GM19240 (cell line): ENCODE data around the gene ADGRF3.
"Not testable (repeated sequence)": the region's sequence is repeated elsewhere in the genome, so short reads cannot be mapped to it uniquely, and the experiment has no call there.

Experiments
- DNase-seq: peaks from one replicate; pipeline ENCODE4 v3.0.0; 2011; ENCODE audit warnings: low spot score; ENCODE audit not compliant: insufficient read length

Gene ADGRF3, protein sequence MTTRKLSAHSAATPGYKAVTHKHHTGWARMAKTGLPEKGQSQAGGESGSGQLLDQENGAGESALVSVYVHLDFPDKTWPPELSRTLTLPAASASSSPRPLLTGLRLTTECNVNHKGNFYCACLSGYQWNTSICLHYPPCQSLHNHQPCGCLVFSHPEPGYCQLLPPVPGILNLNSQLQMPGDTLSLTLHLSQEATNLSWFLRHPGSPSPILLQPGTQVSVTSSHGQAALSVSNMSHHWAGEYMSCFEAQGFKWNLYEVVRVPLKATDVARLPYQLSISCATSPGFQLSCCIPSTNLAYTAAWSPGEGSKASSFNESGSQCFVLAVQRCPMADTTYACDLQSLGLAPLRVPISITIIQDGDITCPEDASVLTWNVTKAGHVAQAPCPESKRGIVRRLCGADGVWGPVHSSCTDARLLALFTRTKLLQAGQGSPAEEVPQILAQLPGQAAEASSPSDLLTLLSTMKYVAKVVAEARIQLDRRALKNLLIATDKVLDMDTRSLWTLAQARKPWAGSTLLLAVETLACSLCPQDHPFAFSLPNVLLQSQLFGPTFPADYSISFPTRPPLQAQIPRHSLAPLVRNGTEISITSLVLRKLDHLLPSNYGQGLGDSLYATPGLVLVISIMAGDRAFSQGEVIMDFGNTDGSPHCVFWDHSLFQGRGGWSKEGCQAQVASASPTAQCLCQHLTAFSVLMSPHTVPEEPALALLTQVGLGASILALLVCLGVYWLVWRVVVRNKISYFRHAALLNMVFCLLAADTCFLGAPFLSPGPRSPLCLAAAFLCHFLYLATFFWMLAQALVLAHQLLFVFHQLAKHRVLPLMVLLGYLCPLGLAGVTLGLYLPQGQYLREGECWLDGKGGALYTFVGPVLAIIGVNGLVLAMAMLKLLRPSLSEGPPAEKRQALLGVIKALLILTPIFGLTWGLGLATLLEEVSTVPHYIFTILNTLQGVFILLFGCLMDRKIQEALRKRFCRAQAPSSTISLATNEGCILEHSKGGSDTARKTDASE

DNA sequence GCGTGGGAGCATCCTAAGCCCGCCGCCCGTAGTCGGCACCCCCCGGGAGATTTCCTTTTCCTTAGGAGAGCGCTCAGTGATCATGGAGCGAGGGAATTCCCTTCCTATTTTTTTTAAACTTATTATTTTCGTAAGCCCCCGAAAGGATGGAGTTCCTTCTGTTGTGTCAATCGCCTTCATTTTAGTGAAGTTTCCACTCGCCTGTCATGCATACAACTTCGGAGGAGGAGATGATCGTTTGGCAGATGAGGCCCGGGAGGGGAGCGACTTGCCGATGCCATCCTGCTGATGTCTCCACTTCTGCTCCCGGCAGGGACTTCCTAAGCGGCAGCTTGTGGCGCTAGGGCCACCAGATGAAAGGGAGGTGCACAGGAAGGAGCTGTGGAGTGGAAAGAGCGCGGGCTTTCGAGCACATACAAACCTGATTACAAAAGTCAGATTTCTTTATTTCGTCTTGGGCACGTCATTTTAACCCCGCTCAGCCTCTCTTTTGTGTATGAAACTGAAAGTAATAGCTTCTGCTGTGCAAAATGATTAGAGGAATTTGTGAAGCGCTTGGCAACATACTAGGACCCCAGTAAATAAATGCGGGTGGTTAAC is at the start of gene ADGRF3:
TSS of gene ADGRF3 (minus strand) at position 336 of the 600 bp plus-strand sequence. CDS start 555 bp downstream, outside the sequence.
- no peak for DNase-seq

DNA sequence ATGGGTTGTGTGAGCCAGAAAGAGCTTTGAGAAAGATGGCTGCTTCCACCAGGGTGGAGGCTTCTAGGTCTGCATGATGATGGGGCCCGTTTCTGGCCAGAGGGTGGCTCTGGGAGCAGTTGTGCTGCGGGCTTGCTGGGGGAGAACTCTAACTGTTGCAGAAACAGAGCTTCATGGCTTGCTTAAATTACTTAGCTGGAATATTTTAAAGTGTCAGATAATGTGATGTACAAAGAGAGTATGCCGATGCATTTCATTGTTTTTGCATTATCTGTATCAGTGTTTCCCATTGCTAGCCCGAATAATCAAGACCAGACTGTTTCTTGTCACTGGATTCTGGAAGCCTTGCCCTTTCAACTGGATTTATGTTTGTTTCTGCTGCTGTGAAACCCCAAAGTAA is 48.8 kb upstream of the ADGRF3 start:
- DNase-seq, result no peak

GRCh38 chr2:26394694-26395093 is 48.1 kb upstream of the ADGRF3 start:
- no peak for DNase-seq

GRCh38 chr2:26387189-26387588 is 40.6 kb upstream of the ADGRF3 start:
- no peak for DNase-seq

- no peak for DNase-seq
Observed at GRCh38 chr2:26384597-26384996, 38.0 kb upstream of the ADGRF3 start.

GRCh38 chr2:26384183-26384582 is 37.6 kb upstream of the ADGRF3 start:
- DNase-seq, result no peak

DNA sequence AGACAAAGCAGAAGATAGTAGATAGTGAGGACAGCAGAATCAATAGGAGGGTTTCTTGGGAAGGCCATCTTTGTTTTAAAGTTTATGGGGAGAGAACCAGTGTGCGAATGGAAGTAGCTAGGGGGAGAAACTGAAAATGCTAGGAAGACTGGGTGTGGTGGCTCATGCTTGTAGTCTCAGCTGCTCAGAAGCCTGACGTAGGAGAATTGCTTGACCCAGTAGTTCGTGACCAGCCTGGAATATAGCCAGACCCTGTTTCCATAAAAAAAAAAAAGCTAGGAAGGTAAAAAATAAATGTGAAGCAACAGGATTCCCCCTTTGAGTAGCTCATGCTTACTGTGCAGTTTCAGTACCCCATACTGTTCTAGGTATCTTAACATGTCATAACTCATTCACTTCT is 36.0 kb upstream of the ADGRF3 start:
- no peak for DNase-seq

- no peak for DNase-seq
Observed at GRCh38 chr2:26380281-26380680, 33.7 kb upstream of the ADGRF3 start.

- no peak for DNase-seq
Observed at GRCh38 chr2:26376799-26377198, 30.2 kb upstream of the ADGRF3 start.

DNA sequence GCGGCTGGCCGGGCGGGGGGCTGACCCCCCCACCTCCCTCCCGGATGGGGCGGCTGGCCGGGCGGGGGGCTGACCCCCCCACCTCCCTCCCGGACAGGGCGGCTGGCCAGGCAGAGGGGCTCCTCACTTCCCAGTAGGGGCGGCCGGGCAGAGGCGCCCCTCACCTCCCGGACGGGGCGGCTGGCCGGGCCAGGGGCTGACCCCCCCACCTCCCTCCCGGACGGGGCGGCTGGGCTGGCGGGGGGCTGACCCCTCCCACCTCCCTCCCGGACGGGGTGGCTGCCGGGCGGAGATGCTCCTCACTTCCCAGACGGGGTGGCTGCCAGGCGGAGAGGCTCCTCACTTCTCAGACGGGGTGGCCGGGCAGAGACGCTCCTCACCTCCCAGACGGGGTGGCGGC is 24.3 kb upstream of the ADGRF3 start:
- DNase-seq, result not testable (repeated sequence)

- not testable (repeated sequence) for DNase-seq
Observed at GRCh38 chr2:26369664-26370063, 23.1 kb upstream of the ADGRF3 start.

DNA sequence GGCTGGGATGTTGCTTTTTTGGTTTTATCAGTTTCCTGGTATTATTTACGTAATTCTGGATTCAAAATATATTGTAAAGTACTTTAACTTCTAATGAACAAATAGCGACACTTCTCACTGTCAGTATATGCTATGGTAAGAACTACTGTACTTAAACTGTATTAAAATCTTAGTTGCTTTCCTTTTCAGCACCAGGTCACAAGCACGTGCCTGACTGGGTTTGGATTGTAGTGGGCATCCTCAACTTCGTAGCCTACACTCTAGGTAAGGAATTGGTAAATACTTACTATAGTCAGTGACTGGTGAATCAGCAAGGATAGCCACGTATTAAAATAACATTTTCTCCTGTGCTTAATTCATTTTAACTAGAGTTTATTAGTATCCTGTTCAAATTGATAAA is 20.4 kb upstream of the ADGRF3 start:
- DNase-seq, result no peak

- no peak for DNase-seq
Observed at GRCh38 chr2:26364669-26365068, 18.1 kb upstream of the ADGRF3 start.

DNA sequence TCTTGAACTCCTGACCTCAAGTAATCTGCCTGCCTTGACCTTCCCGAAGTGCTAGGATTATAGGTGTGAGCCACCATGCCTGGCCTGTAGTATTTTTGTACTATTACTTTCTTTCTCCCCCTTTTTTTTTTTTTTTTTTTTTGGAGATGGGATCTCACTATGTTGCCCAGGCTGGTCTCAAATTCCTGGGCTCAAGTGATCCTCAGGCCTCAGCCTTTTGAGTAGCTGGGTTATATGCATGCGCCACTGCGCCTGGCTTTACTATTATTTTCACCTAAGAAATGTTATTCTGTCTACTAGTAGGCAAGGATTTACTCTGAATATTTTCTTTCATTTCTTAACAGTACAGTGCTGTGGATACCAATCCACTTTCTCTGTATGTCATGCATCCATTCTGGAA is 17.4 kb upstream of the ADGRF3 start:
- no peak for DNase-seq

- DNase-seq, result no peak
Observed at GRCh38 chr2:26363323-26363722, 16.7 kb upstream of the ADGRF3 start.

DNA sequence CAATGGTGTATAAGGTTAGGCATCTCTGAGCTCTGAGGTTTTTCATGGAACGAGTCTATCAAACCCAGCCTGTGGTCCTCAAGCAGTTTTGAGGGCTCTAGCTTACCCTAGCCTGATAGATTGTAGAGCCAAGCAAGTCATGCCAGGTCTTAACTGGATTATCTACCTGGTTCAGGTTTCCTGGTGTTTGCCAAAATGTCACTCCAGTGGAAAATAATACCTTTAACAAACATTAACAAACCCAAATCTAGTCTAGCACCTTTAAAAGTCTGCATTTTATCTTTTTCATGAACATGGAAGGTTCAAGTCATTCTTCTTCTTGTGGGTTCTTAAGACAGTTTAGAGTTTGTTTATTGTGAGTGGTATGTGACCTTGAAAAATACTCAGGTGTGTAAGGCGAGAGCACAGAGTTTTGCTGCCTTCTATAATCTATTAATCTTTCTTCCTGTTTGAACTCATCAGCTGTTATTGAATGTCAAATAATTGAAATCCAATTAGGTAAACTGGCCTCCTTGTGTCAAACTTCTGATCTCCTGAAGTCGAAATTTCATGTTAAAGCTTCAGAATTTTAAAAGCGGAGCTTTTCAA is 13.4 kb upstream of the ADGRF3 start:
- DNase-seq, result no peak

DNA sequence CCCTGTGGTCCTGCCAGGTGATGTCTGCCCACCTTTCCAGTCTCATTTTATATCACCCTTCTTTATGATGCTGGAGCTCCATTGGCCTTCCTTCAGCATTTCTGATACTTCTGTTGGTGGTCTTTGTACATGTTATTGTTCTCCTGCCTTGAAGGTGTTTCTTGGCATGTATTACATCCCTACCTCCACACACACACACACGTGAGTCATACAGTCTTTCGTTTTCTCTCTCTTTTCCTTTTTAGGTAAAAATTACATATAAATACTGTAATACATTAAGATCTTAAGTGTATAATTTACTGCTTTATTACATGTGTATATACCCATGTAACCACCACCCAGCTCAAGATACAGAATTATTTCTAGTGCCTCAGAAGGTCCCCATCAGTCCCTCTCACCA is 10.2 kb upstream of the ADGRF3 start:
- no peak for DNase-seq

GRCh38 chr2:26356111-26356510 is 9.5 kb upstream of the ADGRF3 start:
- no peak for DNase-seq

DNA sequence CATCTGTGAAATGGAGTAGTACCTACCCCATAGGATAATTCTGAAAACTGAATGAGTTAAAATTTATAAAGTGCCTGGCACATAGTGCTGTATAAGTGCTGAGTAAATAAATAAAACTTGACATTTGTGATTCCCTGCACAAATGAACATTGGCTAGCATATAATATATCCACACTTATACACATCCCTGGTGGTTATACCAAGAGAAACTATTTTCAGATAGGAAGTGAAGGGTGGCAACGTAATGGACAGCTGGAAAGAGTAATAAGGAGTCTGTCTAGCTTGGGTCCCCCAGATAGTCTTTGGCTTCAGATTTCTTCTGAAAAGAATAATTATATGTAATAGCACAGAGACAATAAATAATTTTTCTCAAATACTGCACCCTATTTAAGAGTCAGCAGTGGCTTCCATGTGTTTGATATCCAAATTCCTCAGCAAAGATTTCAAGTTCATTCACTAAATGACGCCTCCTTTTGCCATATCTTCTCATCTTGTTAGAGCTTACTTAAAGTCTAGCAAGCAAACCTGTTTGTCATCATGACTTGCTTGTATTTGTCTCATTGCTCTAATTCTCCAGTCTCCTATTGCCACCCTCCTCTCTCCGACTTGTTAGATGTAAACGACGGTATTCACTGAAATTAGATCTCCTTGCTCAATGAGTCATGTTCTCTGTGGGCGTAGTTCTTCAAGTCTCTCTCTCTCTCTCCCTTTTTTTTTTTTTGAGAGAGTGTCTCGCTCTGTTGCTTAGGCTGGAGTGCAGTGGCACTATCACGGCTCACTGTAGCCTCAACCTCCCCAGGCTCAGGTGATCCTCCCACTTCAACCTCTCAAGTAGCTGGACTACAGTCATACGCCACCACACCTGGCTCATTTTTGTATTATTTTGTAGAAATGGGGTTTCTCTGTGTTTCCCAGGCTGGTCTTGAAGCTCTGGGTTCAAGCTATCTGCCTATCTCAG is 8.7 kb upstream of the ADGRF3 start:
- DNase-seq, result no peak

DNA sequence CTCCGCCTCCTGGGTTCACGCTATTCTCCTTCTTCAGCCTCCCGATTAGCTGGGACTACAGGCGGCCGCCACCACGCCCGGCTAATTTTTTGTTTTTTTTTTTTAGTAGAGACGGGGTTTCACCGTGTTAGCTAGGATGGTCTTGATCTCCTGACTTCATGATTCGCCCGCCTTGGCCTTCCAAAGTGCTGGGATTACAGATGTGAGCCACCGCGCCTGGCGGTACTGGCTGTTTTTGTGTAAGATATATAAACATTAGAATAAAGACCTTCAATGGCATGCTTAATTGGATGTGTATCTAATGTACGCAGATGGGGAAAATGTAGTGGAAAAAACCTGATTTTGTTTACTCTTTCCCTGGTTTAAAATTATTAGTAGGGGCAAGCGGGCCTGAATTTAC is 7.9 kb upstream of the ADGRF3 start:
- DNase-seq, result not testable (repeated sequence)
